GM12891 (cell line): ENCODE measurements around the gene BMP6.

Experiments
- PAX5 ChIP-seq: IDR thresholded peaks from 2 replicates; pipeline ENCODE4 v1.6.1; 2011; ENCODE audit warnings: low read length, moderate library complexity, mild to moderate bottlenecking; ENCODE audit not compliant: insufficient read depth, severe bottlenecking
- POLR2A ChIP-seq: IDR thresholded peaks from 2 replicates; pipeline ENCODE4 v1.6.1; 2011; ENCODE audit warnings: low read depth, low read length, control low read depth
- POLR2AphosphoS5 ChIP-seq: IDR thresholded peaks from 2 replicates; pipeline ENCODE4 v1.6.1; 2011; ENCODE audit warnings: low read depth, low read length, control low read depth
- POU2F2 ChIP-seq: IDR thresholded peaks from 2 replicates; pipeline ENCODE4 v1.6.1; 2011; ENCODE audit warnings: low read depth, mild to moderate bottlenecking, control low read depth, low read length, moderate library complexity
- SPI1 ChIP-seq: IDR thresholded peaks from 2 replicates; pipeline ENCODE4 v1.6.1; 2011; ENCODE audit warnings: low read depth, low read length, control low read depth
- TAF1 ChIP-seq: IDR thresholded peaks from 2 replicates; pipeline ENCODE4 v1.6.1; 2011; ENCODE audit warnings: low read depth, low read length, control low read depth

GRCh38 chr6:7881765-7882500 lies 156.0 kb downstream of the BMP6 start:
- TF ChIP-seq POLR2A (no peak), PAX5 (no peak), POLR2AphosphoS5 (no peak), TAF1 (no peak), SPI1 (no peak), POU2F2 (no peak)
